SH-SY5Y (cell line): ENCODE measurements around the gene GIPC1.

ENCODE experiments used
- GATA2 ChIP-seq: IDR thresholded peaks from 2 replicates; pipeline ENCODE4 v1.6.1; 2011; ENCODE audit warnings: mild to moderate bottlenecking, low read depth, low read length
- GATA3 ChIP-seq: IDR thresholded peaks from 2 replicates; pipeline ENCODE4 v1.6.1; 2011; ENCODE audit warnings: low read depth, mild to moderate bottlenecking, low read length, moderate library complexity

- no peak for TF ChIP-seq GATA2
- TF ChIP-seq GATA3: no peak
Observed at GRCh38 chr19:14432791-14433553, 63.0 kb downstream of the GIPC1 start, which contains the start of gene PKN1.
